H1 (cell line): ENCODE measurements around the gene TNS1.

ENCODE experiments used
- CHD1 ChIP-seq: IDR thresholded peaks from 2 replicates; pipeline ENCODE4 v1.6.1; 2012; ENCODE audit warnings: low read depth, low read length, improper control_type of control experiment
- CTCF ChIP-seq, 3 experiments: IDR thresholded peaks; 1 replicate in 2 of 3; 2 replicates in 1 of 3; pipeline versions ENCODE4 v1.5.1 to v1.6.1; 2011; ENCODE audit warnings: low read length in 3 of 3, mild to moderate bottlenecking in 3 of 3, inconsistent platforms in 2 of 3, low read depth in 1 of 3, moderate library complexity in 1 of 3; ENCODE audit not compliant: insufficient read depth in 1 of 3; ENCODE audit errors: control extremely low read depth in 1 of 3
- GABPA ChIP-seq: IDR thresholded peaks from 2 replicates; pipeline ENCODE4 v1.6.1; 2011; ENCODE audit warnings: mild to moderate bottlenecking, low read length, moderate library complexity, borderline replicate concordance; ENCODE audit not compliant: insufficient read depth
- MAX ChIP-seq: IDR thresholded peaks from 2 replicates; pipeline ENCODE4 v1.6.1; 2012; ENCODE audit warnings: inconsistent platforms
- POLR2AphosphoS5 ChIP-seq: IDR thresholded peaks from 2 replicates; pipeline ENCODE4 v1.6.1; 2011; ENCODE audit warnings: low read depth, low read length
- TAF1 ChIP-seq: IDR thresholded peaks from 2 replicates; pipeline ENCODE4 v1.6.1; 2011; ENCODE audit warnings: mild to moderate bottlenecking, low read depth, low read length

- no peak for TF ChIP-seq CTCF (IDR thresholded peaks at IDR 0.05; ENCODE audit: control extremely low read depth in 1 of 3, insufficient read depth in 1 of 3, low read depth in 1 of 3, low read length in 3 of 3)
- no peak for TF ChIP-seq POLR2AphosphoS5
- TF ChIP-seq TAF1 = no peak
- no peak for TF ChIP-seq GABPA
- TF ChIP-seq MAX = no peak
- TF ChIP-seq CHD1 = no peak
Measured at GRCh38 chr2:217969588-217969987, 33.2 kb downstream of the TNS1 start.
